DMS 273 (cell line): Measurements from ENCODE around the gene TCF20.

Source experiments
- DNase-seq: peaks from one replicate; lab custom pipeline; 2025; ENCODE audit not compliant: unreplicated experiment; lab: John Stamatoyannopoulos, UW

Gene TCF20

GRCh38 chr22:42282252-42282942 is 11.9 kb upstream of the TCF20 start:
- no peak for DNase-seq

GRCh38 chr22:42281706-42282251 is 11.3 kb upstream of the TCF20 start:
- DNase-seq = no peak

GRCh38 chr22:42281284-42281683 is 10.8 kb upstream of the TCF20 start:
- DNase-seq = no peak

- no peak for DNase-seq
These were observed 10.4 kb upstream of the TCF20 start for GRCh38 chr22:42280836-42281235.

- no peak for DNase-seq
These were observed 9.7 kb upstream of the TCF20 start for GRCh38 chr22:42280140-42280539.

- no peak for DNase-seq
These were observed 9.1 kb upstream of the TCF20 start for GRCh38 chr22:42279425-42280020.

- peak; percentile 71 for DNase-seq
These were observed 7.7 kb upstream of the TCF20 start for GRCh38 chr22:42277988-42278776.

GRCh38 chr22:42277232-42277753 is 6.8 kb upstream of the TCF20 start:
- DNase-seq = no peak

GRCh38 chr22:42275970-42276369 is 5.5 kb upstream of the TCF20 start:
- no peak for DNase-seq

- DNase-seq = no peak
These were observed 4.7 kb upstream of the TCF20 start for GRCh38 chr22:42275176-42275575.

- DNase-seq = peak; percentile 73
These were observed 3.5 kb upstream of the TCF20 start for GRCh38 chr22:42273855-42274451.

GRCh38 chr22:42272431-42272999 is 2.1 kb upstream of the TCF20 start:
- DNase-seq = no peak

GRCh38 chr22:42271906-42272305 is 1.5 kb upstream of the TCF20 start:
- no peak for DNase-seq

GRCh38 chr22:42271191-42271813 is 849 bp upstream of the TCF20 start:
- no peak for DNase-seq

- peak; percentile 75 for DNase-seq
These were observed 310 bp downstream of the TCF20 start for GRCh38 chr22:42270176-42270509.

- peak; percentile 69 for DNase-seq
These were observed 849 bp downstream of the TCF20 start for GRCh38 chr22:42269432-42270175.

GRCh38 chr22:42268852-42269410 is 1.5 kb downstream of the TCF20 start:
- no peak for DNase-seq

- DNase-seq = no peak
These were observed 5.1 kb downstream of the TCF20 start for GRCh38 chr22:42265321-42265720.

GRCh38 chr22:42263944-42264343 is 6.5 kb downstream of the TCF20 start:
- no peak for DNase-seq
